T-helper 2 cell treated with Interferon-gamma antibody and Interleukin-4, amounts not matched to agents 100 ng/mL and 5 ng/mL, for 36 hours (primary cell): ENCODE results near the gene ZMYM4. TPM values are rescaled to one million over a fixed set of nuclear protein-coding genes. Genes with fewer than 3 reads are reported as not detected.

Experiments
- intact Hi-C: fragments of 100-400 bp; cut with micrococcal nuclease; formaldehyde crosslinking; loops from one replicate; pipeline ENCODE4 v1.15.1; 2023
- total RNA-seq: library from RNA; stranded (reverse); gene quantifications from 2 replicates; pipeline ENCODE4 v1.2.3, GENCODE V29; 2022

ZMYM4 gene
- total RNA-seq, 1 donor from 2014 or later = 27.4 TPM

GRCh38 chr1:35398739-35399138 lies 130.2 kb downstream of the ZMYM4 start:
- intact Hi-C loops = no loop called here

DNA sequence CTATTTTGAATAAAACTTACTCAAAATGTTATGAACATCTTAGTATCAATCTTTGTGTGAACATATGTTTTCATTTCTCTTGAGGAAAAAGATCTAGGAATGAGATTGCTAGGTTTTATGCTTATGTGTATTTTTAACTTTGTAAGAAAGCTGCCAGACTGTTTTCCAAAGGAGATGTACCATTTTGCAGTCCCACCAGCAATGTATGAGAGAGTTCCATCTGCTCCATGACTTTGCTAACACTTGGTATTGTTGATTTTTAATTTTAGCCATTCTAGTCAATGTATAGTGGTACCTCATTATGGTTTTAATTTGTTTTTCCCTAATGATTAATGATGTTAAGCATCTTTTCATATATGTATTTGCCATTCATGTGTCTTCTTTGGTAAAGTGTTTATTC lies 132.5 kb downstream of the ZMYM4 start:
- intact Hi-C loops = no loop called here

DNA sequence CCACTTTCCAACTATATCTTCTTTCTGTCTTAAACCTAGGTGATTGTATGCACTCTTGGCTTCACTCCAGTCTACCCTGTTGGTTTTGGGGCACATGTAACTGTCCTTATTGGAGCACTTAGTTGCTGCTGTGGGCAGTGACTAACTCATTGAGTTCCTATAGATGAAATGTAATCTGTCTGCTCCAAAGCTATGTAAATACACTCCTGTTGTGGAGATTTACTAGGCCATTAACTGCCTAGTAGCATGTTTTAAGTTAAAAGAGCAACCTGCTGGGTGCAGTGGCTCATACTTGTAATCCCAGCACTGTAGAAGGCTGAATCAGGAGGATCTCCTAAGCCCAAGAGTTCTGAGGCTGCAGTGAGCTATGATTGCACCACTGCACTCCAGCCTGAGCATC lies 137.6 kb downstream of the ZMYM4 start:
- intact Hi-C loops = no loop called here

DNA sequence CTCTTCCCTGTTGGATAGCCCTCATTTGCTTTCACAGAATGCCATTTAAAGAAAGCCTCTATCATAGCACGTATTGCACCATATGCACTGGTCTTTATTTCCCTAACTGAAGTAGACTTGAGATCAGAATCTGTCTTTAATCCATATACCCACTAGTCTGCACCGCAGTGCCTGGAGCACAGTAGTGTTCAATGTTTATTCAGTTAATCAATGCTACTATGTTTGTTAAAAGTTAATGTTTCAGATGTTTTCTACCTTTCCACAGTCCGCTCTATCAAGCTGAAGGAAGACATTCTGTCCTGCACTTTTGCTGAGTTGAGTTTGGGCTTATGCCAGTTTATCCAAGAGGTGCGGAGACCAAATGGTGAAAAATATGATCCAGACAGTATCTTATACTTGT lies 139.2 kb downstream of the ZMYM4 start:
- intact Hi-C loops = no loop called here

- intact Hi-C loops = no loop called here
Measured at GRCh38 chr1:35408925-35409324, 140.4 kb downstream of the ZMYM4 start.

- intact Hi-C loops = no loop called here
Measured at GRCh38 chr1:35426097-35426586, 157.6 kb downstream of the ZMYM4 start.

- intact Hi-C loops = no loop called here
Measured at GRCh38 chr1:35428360-35428759, 159.9 kb downstream of the ZMYM4 start.

- intact Hi-C loops = no loop called here
Measured at GRCh38 chr1:35430762-35431161, 162.3 kb downstream of the ZMYM4 start.

DNA sequence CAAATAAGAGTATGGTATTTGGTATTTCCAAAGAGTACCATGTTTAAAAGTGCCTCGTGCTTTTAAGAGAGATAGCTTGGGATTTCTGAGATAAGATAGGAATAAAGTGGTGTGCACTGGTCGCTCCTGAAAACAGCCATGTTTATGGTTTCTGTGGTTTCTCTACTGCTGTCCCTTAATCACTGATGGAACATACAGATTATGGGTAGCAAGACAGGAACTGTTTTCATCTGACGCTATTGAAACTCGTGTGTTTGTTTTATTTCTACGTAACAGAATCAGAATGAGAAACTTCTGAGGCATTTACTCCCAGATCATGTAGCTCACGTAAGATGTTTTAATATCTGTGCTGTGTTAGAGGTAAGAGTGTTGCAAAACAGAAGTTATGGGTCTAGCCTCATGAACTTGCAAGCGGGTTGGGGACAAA lies 162.7 kb downstream of the ZMYM4 start:
- intact Hi-C loops = no loop called here

- intact Hi-C loops = no loop called here
Measured at GRCh38 chr1:35432231-35432630, 163.7 kb downstream of the ZMYM4 start.

DNA sequence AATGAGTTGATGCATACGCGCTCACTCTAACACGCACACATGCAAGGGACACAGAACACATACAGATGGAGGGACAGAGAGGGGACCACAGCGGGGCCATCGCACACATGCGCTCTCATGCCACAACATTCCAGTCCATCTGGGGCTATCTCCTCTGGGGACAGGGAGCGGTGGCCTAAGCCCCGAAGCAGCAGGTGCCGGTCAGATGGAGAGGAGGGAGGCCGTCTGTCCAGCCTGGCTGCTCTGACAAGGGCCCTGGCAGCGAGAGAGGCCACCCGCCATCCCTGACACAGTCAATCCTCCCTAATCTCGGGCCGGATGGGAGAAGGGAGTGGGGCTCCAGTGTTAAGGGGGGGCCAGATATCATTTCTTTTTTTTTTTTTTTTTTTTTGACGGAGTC lies 165.2 kb downstream of the ZMYM4 start:
- intact Hi-C loops = no loop called here

GRCh38 chr1:35434703-35435102 lies 166.2 kb downstream of the ZMYM4 start:
- intact Hi-C loops = no loop called here

GRCh38 chr1:35436078-35436477 lies 167.6 kb downstream of the ZMYM4 start:
- intact Hi-C loops = no loop called here

- intact Hi-C loops = no loop called here
Measured at GRCh38 chr1:35437200-35437599, 168.7 kb downstream of the ZMYM4 start.

DNA sequence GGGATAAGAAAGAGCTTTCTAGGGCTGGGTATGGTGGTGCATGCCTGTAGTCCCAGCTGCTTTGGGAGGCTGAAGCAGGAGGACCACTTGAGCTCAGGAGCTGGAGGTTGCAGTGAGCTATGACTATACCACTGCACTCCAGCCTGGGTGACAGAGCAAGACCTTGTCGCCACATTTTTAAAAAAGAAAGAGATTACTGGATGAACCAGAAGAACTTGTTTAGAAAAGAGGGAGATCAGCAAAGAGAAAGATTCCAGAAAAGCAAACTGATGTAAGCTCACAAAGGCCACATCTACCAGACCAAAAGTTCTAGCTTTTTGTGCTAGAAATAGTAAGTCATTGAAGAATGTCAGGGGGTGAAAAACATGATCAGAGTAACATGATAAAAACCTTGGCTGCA lies 171.1 kb downstream of the ZMYM4 start:
- intact Hi-C loops = no loop called here

GRCh38 chr1:35441926-35442579 lies 173.5 kb downstream of the ZMYM4 start:
- intact Hi-C loops = no loop called here

DNA sequence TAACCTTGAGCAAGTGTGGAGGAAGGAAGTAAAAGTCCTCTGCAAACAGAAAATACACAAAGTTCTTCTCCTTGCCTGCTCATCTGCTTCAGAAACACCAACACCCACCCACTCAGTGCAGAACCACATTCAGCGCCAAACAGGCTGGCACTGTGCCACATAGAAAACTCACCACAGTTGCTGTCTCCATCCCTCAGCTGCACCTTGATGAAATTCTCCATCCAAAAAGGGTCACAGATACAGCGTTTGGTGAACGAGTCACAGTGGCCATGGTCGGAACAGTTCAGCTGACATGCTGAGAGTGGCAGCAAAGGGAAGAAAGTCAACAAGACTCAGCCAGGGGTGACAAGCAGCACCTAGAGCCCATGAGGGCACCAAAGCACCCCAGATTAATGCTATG lies 174.2 kb downstream of the ZMYM4 start:
- intact Hi-C loops = no loop called here

DNA sequence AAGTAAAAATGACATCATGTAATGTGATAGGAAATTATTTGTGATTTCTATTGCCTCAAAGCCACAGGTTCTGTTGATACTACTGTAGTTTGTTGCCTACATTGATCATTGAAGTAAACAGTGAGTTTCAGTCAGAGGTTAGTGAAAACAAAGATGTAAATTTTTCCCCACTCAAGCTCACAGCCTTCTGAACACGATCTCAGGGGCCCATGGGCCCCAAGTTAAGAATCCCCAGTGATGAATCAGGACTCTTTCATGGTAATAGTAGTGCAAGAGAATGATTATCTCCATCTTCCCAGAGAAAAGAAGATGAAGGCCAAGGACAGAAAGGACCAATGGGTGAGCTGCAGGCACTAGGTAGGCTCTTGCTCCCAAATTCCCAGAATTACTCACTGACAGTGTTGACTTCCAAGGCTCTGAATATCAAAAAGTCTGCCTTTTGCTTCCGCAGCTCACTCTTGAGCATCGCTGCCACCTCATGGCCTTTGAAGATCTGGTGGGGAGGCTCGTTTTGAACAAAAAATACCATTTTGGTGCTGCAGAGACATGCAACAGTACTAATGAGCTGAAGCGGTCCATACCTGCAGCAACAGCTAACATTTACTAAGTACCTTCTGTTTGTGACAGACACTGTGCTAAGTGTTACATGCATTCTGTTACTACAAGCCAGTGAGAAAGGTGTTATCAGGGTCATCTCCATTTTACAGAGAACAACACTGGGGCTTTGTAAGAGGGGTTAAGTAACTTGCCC lies 175.4 kb downstream of the ZMYM4 start:
- intact Hi-C loops = no loop called here

GRCh38 chr1:35444519-35444774 lies 175.9 kb downstream of the ZMYM4 start:
- intact Hi-C loops = no loop called here

GRCh38 chr1:35447278-35447677 lies 178.8 kb downstream of the ZMYM4 start:
- intact Hi-C loops = no loop called here

GRCh38 chr1:35448344-35448801 lies 179.9 kb downstream of the ZMYM4 start:
- intact Hi-C loops = no loop called here

- intact Hi-C loops = loop anchor here (2.0 to 10.0 kb wide), 3 partner anchors 57 to 265 kb away; partner anchors contain the start of genes C1orf216 and SFPQ
Measured at GRCh38 chr1:35449334-35450008, 181.0 kb downstream of the ZMYM4 start.
